A549 treated with DMSO at 1 μM for 4 hours (cell line): ENCODE results near the gene KATNA1. TPM values are rescaled to one million over a fixed set of nuclear protein-coding genes. Genes with fewer than 3 reads are reported as not detected.

ENCODE experiments used
- total RNA-seq: library from RNA; stranded (reverse); fragments of 200-300 nt; extraction: Qiagen RNA extraction; gene quantifications from 5 replicates; pipeline ENCODE4 v1.2.3, GENCODE V29; 2022; ENCODE audit warnings: low read depth

The KATNA1 gene
- total RNA-seq, result 10.3 to 12.0 TPM (median 11.2 TPM) in 5 replicates

GRCh38 chr6:149648148-149649145 lies at the start of gene KATNA1:
TSS of gene KATNA1 (minus strand) at chr6:149648714. CDS start at chr6:149638547, 10,167 bp downstream.

DNA sequence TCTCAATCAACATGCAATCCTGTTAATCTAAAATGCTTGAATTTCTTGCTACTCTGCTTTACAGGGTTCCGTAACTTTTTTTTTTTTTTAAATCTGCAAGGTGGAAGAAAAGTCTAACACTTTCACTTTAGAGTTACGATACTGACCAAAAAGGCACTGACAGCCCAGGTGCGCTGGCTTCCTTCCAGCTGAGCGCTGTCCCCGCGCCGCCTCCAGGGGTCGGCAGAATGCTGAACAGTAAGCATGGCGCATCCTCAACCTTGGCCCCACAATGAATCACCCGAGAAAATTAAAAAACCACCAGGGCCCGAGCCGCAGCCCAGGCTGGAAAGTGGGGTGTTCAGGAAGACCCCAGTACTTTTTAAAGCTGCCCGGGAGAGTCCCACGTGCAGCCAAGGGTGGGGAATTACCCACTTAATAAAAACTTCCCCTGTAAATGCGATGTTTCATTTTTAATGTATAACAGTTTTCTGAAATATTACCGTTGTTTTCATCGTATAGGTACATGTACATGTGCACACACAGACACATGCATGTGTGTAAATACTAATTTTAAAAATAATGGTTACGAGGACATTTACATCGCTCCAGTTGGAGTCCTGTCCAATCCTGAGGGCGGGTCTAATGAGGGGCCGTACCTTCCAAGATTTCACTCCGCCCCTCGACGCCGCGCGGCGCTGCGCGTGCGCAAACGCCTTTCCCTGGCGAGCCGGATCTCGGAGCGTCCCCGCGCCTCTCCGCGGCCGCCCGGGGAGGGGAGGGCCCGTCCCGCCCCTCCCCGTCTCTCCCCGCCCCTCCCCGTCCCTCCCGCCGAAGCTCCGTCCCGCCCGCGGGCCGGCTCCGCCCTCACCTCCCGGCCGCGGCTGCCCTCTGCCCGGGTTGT lies 82.7 kb downstream of the KATNA1 start, which contains the start of gene GINM1:
GINM1 (plus strand) TSS at position 849 of the 883 bp plus-strand sequence. CDS start 40 bp downstream, outside the sequence.

DNA sequence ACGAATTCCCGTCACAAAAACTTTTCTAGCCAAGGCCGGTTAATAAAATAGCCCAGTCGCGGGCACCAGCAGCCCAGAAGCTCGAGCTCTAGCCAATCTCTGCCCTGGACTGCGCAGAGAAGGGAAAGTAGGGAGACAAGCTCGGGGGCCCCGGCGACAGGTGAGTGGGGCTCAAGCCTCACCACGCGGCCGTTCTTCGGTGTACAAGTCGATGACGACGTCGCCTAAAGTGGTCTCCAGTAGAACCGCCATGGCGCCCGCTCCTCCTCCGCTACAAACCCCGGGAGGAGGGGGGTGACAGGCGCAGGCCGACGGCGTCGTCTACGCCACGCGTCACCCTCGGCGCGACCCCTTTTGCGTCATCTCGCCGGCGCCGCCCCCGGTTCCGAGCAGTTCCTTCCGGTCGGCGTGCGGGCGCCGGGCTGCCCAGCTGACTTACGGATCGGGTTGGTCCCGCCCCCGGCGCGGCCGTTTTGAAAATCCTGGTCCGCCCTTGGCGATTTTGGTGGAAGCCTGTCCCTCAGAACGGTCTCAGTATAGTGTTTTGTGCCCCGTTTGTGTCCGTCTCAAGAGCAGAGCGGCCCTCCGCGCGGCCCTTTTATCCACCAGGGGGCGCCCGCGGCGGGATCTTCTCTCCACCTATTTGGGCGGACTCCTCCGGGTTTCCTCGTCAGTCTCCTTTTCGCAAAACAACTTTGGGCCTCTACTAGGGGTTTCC lies 102.6 kb downstream of the KATNA1 start, which contains the start of gene PPIL4:
PPIL4 (minus strand) TSS at position 290 of the 718 bp plus-strand sequence; CDS start at position 252, 38 bp downstream.

Other genes starting within 250 kb of the KATNA1 start
- gene SUMO4, start 248.5 kb downstream of the KATNA1 start, total RNA-seq, result 0.09 TPM in 1 of 5 replicates, not detected in the others
- gene ZC3H12D, start 163.7 kb downstream of the KATNA1 start, total RNA-seq, result 0.06 to 0.19 TPM (median 0.11 TPM) in 5 replicates
- 13.6 to 17.8 TPM (median 16.2 TPM) in 5 replicates for gene PPIL4, start 102.7 kb downstream of the KATNA1 start, total RNA-seq
- gene GINM1, start 82.3 kb downstream of the KATNA1 start, total RNA-seq, result 24.1 to 29.4 TPM (median 27.7 TPM) in 5 replicates
- gene LATS1, start 69.4 kb upstream of the KATNA1 start, total RNA-seq, result 6.6 to 10.2 TPM (median 9.2 TPM) in 5 replicates
- gene NUP43, start 97.8 kb upstream of the KATNA1 start, total RNA-seq, result 11.9 to 20.3 TPM (median 17.2 TPM) in 5 replicates
- gene PCMT1, start 101.0 kb upstream of the KATNA1 start, total RNA-seq, result 81.7 to 93.9 TPM (median 89.4 TPM) in 5 replicates
- 32.7 to 48.4 TPM (median 43.0 TPM) in 5 replicates for gene LRP11, start 215.6 kb upstream of the KATNA1 start, total RNA-seq
- 2.2 to 3.4 TPM (median 2.9 TPM) in 5 replicates for gene RAET1E, start 249.4 kb upstream of the KATNA1 start, total RNA-seq